SK-N-SH treated with all-trans-retinoic acid at 6 μM for 48 hours (cell line): ENCODE data around the gene PARD3B.

Source experiments
- ARNTL ChIP-seq: fragments of 450-650 bp; formaldehyde crosslinking; IDR thresholded peaks from 2 replicates; pipeline ENCODE4 v1.5.0; 2020; ENCODE audit warnings: low read depth, mild to moderate bottlenecking, moderate library complexity, borderline replicate concordance
- PATZ1 ChIP-seq: fragments of 250-450 bp; sonication (Bioruptor Pico); IDR thresholded peaks from 2 replicates; pipeline ENCODE4 v1.8.0; 2020; ENCODE audit warnings: mild to moderate bottlenecking, moderate library complexity, borderline replicate concordance
- TCF4 ChIP-seq: fragments of 250-450 bp; sonication (Bioruptor Pico); IDR thresholded peaks from 2 replicates; pipeline ENCODE4 v1.8.0; 2021; ENCODE audit warnings: mild to moderate bottlenecking, moderate library complexity, borderline replicate concordance
- TSHZ2 ChIP-seq: fragments of 250-450 bp; sonication (Bioruptor Pico); IDR thresholded peaks from 2 replicates; pipeline ENCODE4 v1.5.0; 2020; ENCODE audit warnings: mild to moderate bottlenecking, moderate library complexity
- TF ChIP-seq, protein P1 (sequence below): fragments of 250-450 bp; sonication (Bioruptor Pico); IDR thresholded peaks from 2 replicates; pipeline ENCODE4 v1.8.0; 2021; ENCODE audit warnings: low read depth, mild to moderate bottlenecking, moderate library complexity, borderline replicate concordance

- TF ChIP-seq TCF4 (CRISPR knock-in tag) (no peak), TSHZ2 (CRISPR knock-in tag) (no peak), PATZ1 (CRISPR knock-in tag) (no peak), ARNTL (CRISPR knock-in tag) (no peak)
- TF ChIP-seq, protein P1, sequence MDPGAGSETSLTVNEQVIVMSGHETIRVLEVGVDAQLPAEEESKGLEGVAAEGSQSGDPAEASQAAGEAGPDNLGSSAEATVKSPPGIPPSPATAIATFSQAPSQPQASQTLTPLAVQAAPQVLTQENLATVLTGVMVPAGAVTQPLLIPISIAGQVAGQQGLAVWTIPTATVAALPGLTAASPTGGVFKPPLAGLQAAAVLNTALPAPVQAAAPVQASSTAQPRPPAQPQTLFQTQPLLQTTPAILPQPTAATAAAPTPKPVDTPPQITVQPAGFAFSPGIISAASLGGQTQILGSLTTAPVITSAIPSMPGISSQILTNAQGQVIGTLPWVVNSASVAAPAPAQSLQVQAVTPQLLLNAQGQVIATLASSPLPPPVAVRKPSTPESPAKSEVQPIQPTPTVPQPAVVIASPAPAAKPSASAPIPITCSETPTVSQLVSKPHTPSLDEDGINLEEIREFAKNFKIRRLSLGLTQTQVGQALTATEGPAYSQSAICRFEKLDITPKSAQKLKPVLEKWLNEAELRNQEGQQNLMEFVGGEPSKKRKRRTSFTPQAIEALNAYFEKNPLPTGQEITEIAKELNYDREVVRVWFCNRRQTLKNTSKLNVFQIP (CRISPR knock-in tag) = no peak
Measured at GRCh38 chr2:205232086-205232485, 686.8 kb downstream of the PARD3B start.
